Measurements from ENCODE around the gene VGLL4. TPM values are rescaled to one million over a fixed set of nuclear protein-coding genes. Genes with fewer than 3 reads are reported as not detected.

VGLL4 gene
- total RNA-seq, 1 experiment from 2014 or later, result 26.9 TPM

GRCh38 chr3:11529281-11529680 lies 114.4 kb downstream of the VGLL4 start:
- Histone ChIP-seq H3K4me3 (replicated peaks in 1 of 2; ENCODE audit: low read depth in 1 of 2, low read length in 2 of 2) (no peak overlapping the region), H2AFZ (ENCODE audit: low read depth, low read length, poor library complexity, severe bottlenecking) (no peak overlapping the region), H3K9me3 (ENCODE audit: control insufficient read depth in 1 of 2, insufficient read depth in 1 of 2, low read depth in 1 of 2, low read length in 2 of 2) (no peaks in the 10 kb centered on the region), H3K27ac (ENCODE audit: low read depth, low read length) (no peak overlapping the region), H3K9me2 (ENCODE audit: insufficient read depth) (no peaks in the 10 kb centered on the region), H3K9ac (ENCODE audit: low read length) (no peak overlapping the region), H3K36me3 (ENCODE audit: control insufficient read depth in 1 of 2, insufficient read depth in 2 of 2, low read length in 2 of 2) (no peaks in the 10 kb centered on the region), H4K20me1 (ENCODE audit: insufficient read depth) (no peaks in the 10 kb centered on the region), H3K4me2 (ENCODE audit: low read length) (no peak overlapping the region), H3K4me1 (ENCODE audit: control insufficient read depth in 1 of 2, insufficient read depth in 2 of 2, low read length in 2 of 2) (peaks cover 0 to 15% of the 10 kb centered on the region in 2 experiments; a peak in 3 of 4 replicates), H3K79me2 (ENCODE audit: insufficient read depth, low read length) (no peaks in the 10 kb centered on the region), H3K27me3 (ENCODE audit: insufficient read depth, low read length) (no peaks in the 10 kb centered on the region)
- ATAC-seq (no peak), DNase-seq (ENCODE audit: low read depth, low spot score) (no peak)
- TF ChIP-seq, protein P1, sequence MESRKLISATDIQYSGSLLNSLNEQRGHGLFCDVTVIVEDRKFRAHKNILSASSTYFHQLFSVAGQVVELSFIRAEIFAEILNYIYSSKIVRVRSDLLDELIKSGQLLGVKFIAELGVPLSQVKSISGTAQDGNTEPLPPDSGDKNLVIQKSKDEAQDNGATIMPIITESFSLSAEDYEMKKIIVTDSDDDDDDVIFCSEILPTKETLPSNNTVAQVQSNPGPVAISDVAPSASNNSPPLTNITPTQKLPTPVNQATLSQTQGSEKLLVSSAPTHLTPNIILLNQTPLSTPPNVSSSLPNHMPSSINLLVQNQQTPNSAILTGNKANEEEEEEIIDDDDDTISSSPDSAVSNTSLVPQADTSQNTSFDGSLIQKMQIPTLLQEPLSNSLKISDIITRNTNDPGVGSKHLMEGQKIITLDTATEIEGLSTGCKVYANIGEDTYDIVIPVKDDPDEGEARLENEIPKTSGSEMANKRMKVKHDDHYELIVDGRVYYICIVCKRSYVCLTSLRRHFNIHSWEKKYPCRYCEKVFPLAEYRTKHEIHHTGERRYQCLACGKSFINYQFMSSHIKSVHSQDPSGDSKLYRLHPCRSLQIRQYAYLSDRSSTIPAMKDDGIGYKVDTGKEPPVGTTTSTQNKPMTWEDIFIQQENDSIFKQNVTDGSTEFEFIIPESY (IDR thresholded peaks at IDR 0.05; ENCODE audit: extremely low read depth, insufficient replicate concordance, low read length), result no peak
- no peak for TF ChIP-seq RAD21 (IDR thresholded peaks at IDR 0.05; ENCODE audit: low read depth)
- no peak for TF ChIP-seq EGR1 (IDR thresholded peaks at IDR 0.05; ENCODE audit: low read depth)
- TF ChIP-seq EZH2phosphoT487 (IDR thresholded peaks at IDR 0.05; ENCODE audit: borderline replicate concordance), result no peak
- no peak for TF ChIP-seq FOSL1 (IDR thresholded peaks at IDR 0.05; ENCODE audit: low read depth)
- no peak for TF ChIP-seq POLR2AphosphoS5 (IDR thresholded peaks at IDR 0.05; ENCODE audit: low read depth, low read length)
- TF ChIP-seq, protein P2, sequence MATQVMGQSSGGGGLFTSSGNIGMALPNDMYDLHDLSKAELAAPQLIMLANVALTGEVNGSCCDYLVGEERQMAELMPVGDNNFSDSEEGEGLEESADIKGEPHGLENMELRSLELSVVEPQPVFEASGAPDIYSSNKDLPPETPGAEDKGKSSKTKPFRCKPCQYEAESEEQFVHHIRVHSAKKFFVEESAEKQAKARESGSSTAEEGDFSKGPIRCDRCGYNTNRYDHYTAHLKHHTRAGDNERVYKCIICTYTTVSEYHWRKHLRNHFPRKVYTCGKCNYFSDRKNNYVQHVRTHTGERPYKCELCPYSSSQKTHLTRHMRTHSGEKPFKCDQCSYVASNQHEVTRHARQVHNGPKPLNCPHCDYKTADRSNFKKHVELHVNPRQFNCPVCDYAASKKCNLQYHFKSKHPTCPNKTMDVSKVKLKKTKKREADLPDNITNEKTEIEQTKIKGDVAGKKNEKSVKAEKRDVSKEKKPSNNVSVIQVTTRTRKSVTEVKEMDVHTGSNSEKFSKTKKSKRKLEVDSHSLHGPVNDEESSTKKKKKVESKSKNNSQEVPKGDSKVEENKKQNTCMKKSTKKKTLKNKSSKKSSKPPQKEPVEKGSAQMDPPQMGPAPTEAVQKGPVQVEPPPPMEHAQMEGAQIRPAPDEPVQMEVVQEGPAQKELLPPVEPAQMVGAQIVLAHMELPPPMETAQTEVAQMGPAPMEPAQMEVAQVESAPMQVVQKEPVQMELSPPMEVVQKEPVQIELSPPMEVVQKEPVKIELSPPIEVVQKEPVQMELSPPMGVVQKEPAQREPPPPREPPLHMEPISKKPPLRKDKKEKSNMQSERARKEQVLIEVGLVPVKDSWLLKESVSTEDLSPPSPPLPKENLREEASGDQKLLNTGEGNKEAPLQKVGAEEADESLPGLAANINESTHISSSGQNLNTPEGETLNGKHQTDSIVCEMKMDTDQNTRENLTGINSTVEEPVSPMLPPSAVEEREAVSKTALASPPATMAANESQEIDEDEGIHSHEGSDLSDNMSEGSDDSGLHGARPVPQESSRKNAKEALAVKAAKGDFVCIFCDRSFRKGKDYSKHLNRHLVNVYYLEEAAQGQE (IDR thresholded peaks at IDR 0.05; ENCODE audit: low read depth), result no peak
- no peak for TF ChIP-seq CEBPB (IDR thresholded peaks at IDR 0.05; ENCODE audit: low read depth)
- no peak for TF ChIP-seq ZNF274 (IDR thresholded peaks at IDR 0.05; ENCODE audit: low read depth, low read length)
- TF ChIP-seq JUND (IDR thresholded peaks at IDR 0.05), result no peak
- TF ChIP-seq, protein P3, sequence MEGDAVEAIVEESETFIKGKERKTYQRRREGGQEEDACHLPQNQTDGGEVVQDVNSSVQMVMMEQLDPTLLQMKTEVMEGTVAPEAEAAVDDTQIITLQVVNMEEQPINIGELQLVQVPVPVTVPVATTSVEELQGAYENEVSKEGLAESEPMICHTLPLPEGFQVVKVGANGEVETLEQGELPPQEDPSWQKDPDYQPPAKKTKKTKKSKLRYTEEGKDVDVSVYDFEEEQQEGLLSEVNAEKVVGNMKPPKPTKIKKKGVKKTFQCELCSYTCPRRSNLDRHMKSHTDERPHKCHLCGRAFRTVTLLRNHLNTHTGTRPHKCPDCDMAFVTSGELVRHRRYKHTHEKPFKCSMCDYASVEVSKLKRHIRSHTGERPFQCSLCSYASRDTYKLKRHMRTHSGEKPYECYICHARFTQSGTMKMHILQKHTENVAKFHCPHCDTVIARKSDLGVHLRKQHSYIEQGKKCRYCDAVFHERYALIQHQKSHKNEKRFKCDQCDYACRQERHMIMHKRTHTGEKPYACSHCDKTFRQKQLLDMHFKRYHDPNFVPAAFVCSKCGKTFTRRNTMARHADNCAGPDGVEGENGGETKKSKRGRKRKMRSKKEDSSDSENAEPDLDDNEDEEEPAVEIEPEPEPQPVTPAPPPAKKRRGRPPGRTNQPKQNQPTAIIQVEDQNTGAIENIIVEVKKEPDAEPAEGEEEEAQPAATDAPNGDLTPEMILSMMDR (IDR thresholded peaks at IDR 0.05 in 2 of 3, conservative IDR thresholded peaks at IDR 0.05 in 1 of 3; ENCODE audit: borderline replicate concordance in 1 of 3, insufficient read depth in 1 of 3, low read depth in 2 of 3, low read length in 2 of 3), result no peak
- no peak for TF ChIP-seq SP1 (IDR thresholded peaks at IDR 0.05; ENCODE audit: low read depth)
- TF ChIP-seq POLR2A (IDR thresholded peaks at IDR 0.05; ENCODE audit: borderline replicate concordance, extremely low read depth, insufficient read depth, insufficient read length), result no peak
- no peak for TF ChIP-seq SRF (IDR thresholded peaks at IDR 0.05; ENCODE audit: low read depth)
- no peak for TF ChIP-seq TCF7L2 (IDR thresholded peaks at IDR 0.05; ENCODE audit: borderline replicate concordance, extremely low read depth, insufficient read depth, insufficient read length)
- no peak for TF ChIP-seq ZFX (IDR thresholded peaks at IDR 0.05)
- ChIA-PET RAD21 (ENCODE audit: low non-redundant PET in 1 of 2, low total read pairs in 2 of 2, uncharacterized antibody in 2 of 2, unreplicated experiment in 2 of 2) (no interaction called here), POLR2A (no interaction called here), CTCF (no interaction called here)
- intact Hi-C loops (cut with micrococcal nuclease), result no loop called here
- BruUV-seq (replicated peaks), result no TSS peak
